Thyroid gland (tissue), 4 donors: ENCODE data around the gene SNRK.

ENCODE experiments used
- CTCF ChIP-seq, 6 experiments: fragments of 200-600 bp in 3 of 6; fragments of 450-650 bp in 3 of 6; sonication (generic) in 3 of 6; IDR thresholded peaks; one replicate each; pipeline ENCODE4 v1.5.1; 2016 to 2019; ENCODE audit warnings: antibody characterized with exemption in 6 of 6, mild to moderate bottlenecking in 2 of 6, inconsistent platforms in 1 of 6, moderate library complexity in 1 of 6
- POLR2A ChIP-seq, 2 donors: fragments of 450-650 bp; IDR thresholded peaks; one replicate each; pipeline ENCODE4 v1.6.1; 2017; ENCODE audit warnings: antibody characterized with exemption in 2 of 2, mild to moderate bottlenecking in 2 of 2, moderate library complexity in 1 of 2

- TF ChIP-seq CTCF (IDR thresholded peaks at IDR 0.05) = no peak
- TF ChIP-seq POLR2A (IDR thresholded peaks at IDR 0.05) = no peak
Measured at GRCh38 chr3:43243590-43244587, 42.5 kb upstream of the SNRK start.
